Measurements from ENCODE around the gene AP1AR. TPM values are rescaled to one million over a fixed set of nuclear protein-coding genes. Genes with fewer than 3 reads are reported as not detected.

AP1AR gene
- total RNA-seq, 1 experiment from 2014 or later, result 22.4 TPM

DNA sequence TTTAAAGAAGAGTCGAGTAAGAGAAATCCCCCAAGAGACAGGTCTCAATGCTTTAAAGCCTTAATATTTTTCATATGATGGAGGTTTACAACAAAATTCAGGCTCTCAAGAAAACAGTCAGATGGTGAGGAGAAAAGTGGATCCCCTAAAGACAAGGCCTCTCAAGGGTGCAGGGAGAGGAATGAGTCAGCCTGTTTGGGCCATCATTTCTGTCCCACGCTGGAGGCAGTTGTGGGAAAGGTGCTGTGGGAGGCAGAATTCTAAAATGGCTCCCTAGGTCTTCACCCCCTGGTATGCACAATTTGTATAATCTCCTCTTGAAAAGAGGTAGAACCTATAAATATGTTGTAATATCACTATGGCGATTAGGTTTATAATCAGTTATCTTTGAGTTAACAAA, 58.8 kb downstream of the AP1AR start:
- DNase-seq (ENCODE audit: low spot score) (no peak), ATAC-seq (no peak)
- Mint-ChIP-seq H3K4me3 (no peak overlapping the region), H3K36me3 (no peaks in the 10 kb centered on the region), H3K9me3 (peaks cover 13% of the 10 kb centered on the region), H3K4me1 (peaks cover 6% of the 10 kb centered on the region; the same call in 1 of the 2 replicates), H3K27me3 (ENCODE audit: low read depth) (peaks cover 19% of the 10 kb centered on the region), H3K27ac (no peak overlapping the region)
- TF ChIP-seq, protein P1, sequence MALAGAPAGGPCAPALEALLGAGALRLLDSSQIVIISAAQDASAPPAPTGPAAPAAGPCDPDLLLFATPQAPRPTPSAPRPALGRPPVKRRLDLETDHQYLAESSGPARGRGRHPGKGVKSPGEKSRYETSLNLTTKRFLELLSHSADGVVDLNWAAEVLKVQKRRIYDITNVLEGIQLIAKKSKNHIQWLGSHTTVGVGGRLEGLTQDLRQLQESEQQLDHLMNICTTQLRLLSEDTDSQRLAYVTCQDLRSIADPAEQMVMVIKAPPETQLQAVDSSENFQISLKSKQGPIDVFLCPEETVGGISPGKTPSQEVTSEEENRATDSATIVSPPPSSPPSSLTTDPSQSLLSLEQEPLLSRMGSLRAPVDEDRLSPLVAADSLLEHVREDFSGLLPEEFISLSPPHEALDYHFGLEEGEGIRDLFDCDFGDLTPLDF (CRISPR knock-in tag; IDR thresholded peaks at IDR 0.05), result no peak
- no peak for TF ChIP-seq CREM (CRISPR knock-in tag; IDR thresholded peaks at IDR 0.05)
- TF ChIP-seq, protein P2, sequence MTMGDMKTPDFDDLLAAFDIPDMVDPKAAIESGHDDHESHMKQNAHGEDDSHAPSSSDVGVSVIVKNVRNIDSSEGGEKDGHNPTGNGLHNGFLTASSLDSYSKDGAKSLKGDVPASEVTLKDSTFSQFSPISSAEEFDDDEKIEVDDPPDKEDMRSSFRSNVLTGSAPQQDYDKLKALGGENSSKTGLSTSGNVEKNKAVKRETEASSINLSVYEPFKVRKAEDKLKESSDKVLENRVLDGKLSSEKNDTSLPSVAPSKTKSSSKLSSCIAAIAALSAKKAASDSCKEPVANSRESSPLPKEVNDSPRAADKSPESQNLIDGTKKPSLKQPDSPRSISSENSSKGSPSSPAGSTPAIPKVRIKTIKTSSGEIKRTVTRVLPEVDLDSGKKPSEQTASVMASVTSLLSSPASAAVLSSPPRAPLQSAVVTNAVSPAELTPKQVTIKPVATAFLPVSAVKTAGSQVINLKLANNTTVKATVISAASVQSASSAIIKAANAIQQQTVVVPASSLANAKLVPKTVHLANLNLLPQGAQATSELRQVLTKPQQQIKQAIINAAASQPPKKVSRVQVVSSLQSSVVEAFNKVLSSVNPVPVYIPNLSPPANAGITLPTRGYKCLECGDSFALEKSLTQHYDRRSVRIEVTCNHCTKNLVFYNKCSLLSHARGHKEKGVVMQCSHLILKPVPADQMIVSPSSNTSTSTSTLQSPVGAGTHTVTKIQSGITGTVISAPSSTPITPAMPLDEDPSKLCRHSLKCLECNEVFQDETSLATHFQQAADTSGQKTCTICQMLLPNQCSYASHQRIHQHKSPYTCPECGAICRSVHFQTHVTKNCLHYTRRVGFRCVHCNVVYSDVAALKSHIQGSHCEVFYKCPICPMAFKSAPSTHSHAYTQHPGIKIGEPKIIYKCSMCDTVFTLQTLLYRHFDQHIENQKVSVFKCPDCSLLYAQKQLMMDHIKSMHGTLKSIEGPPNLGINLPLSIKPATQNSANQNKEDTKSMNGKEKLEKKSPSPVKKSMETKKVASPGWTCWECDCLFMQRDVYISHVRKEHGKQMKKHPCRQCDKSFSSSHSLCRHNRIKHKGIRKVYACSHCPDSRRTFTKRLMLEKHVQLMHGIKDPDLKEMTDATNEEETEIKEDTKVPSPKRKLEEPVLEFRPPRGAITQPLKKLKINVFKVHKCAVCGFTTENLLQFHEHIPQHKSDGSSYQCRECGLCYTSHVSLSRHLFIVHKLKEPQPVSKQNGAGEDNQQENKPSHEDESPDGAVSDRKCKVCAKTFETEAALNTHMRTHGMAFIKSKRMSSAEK (CRISPR knock-in tag; IDR thresholded peaks at IDR 0.05; ENCODE audit: borderline replicate concordance), result no peak
- CTCF ChIA-PET, result interaction anchor here (1.0 kb wide), 1 partner anchor 19 kb away, joined by 5 read pairs; no protein-coding TSS in a partner anchor
- POLR2A ChIA-PET, result no interaction called here

DNA sequence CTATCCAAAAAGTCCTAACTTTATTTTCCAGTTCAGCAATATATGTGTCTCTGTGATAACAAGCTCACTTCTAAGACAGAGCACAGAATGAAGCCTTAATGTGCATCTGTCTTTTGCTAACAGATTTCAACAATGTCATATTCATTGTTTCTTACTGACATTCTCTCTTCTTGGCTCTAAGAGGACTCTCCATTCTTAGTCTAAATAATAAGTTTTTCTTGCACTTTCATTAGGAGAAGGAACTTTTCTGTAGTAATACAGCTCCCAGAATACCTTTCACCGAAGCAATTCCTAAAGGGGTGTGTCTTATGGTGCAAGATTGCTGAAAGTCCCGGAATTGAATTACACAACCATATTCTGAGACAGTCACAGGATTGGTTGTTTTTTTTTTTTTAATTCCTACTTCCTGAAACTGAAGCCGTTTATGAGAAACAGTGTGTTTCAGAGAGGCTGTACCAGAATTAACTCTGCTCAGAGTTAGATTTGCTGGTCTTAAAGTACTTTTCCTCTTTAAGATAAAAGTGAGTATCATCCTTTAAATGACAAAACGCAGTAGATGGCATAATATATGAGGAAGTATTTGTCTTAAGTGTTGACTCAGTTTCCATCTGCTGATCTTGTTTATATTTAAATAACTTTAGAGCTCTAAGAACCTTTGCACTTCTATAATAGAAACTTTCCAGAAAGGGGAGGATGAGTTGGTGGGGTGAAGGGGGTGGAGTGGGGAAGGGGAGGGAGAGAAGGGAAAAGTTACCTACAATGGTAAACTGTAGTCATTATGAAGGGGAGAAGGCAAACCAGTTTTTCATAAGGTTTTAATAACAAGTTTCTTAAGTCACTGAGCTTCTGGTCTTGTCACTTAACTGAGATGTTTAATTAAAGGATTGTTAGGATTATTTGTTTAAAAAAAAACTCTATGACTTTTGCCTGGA, 65.6 kb downstream of the AP1AR start, which contains the start of gene ALPK1:
Gene ALPK1, plus strand, starts transcription at position 421 of the 932 bp plus-strand sequence.
- Mint-ChIP-seq H3K36me3 (no peaks in the 10 kb centered on the region), H3K9me3 (0 out of 2 replicates have a peak, but pooled peaks cover 3% of the 10 kb centered on the region), H3K4me3 (no peak within 1 kb of the TSS), H3K27me3 (ENCODE audit: low read depth) (no peaks in the 10 kb centered on the region), H3K4me1 (no peaks in the 10 kb centered on the region), H3K27ac (no peak within 1 kb of the TSS)
- DNase-seq (ENCODE audit: low spot score) (no peak), ATAC-seq (no peak)
- CTCF ChIA-PET, result interaction anchor here (0.6 kb wide), 1 partner anchor 65 kb away, joined by 3 read pairs; no protein-coding TSS in a partner anchor
- POLR2A ChIA-PET, result no interaction called here
- peak; percentile 53; the same call in 1 of the 2 replicates for TF ChIP-seq GABPB1 (CRISPR knock-in tag; IDR thresholded peaks at IDR 0.05)
- TF ChIP-seq, protein P3, sequence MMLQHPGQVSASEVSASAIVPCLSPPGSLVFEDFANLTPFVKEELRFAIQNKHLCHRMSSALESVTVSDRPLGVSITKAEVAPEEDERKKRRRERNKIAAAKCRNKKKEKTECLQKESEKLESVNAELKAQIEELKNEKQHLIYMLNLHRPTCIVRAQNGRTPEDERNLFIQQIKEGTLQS (CRISPR knock-in tag; conservative IDR thresholded peaks at IDR 0.05), result no peak
- TF ChIP-seq, protein P4, sequence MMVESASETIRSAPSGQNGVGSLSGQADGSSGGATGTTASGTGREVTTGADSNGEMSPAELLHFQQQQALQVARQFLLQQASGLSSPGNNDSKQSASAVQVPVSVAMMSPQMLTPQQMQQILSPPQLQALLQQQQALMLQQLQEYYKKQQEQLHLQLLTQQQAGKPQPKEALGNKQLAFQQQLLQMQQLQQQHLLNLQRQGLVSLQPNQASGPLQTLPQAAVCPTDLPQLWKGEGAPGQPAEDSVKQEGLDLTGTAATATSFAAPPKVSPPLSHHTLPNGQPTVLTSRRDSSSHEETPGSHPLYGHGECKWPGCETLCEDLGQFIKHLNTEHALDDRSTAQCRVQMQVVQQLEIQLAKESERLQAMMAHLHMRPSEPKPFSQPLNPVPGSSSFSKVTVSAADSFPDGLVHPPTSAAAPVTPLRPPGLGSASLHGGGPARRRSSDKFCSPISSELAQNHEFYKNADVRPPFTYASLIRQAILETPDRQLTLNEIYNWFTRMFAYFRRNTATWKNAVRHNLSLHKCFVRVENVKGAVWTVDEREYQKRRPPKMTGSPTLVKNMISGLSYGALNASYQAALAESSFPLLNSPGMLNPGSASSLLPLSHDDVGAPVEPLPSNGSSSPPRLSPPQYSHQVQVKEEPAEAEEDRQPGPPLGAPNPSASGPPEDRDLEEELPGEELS (CRISPR knock-in tag; IDR thresholded peaks at IDR 0.05), result no peak

DNA sequence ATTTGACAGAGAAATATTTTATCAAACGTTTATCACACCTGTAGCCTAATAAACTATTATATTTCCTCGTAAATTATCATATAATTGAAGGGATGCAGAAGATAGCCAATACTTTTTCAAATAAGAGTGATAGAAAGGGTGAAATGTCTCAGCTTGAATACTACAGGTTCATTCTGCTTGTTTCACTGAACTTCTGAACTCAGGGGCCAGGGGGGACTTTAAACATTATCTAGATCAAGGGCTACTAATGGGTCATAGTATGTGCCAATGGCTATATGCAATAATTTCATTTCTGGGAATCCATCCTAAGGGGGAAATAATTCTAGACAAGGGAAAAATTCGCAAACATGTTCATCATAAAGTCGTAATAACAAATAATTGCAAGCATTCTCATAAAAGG, 68.1 kb downstream of the AP1AR start:
- Mint-ChIP-seq H3K27me3 (ENCODE audit: low read depth) (no peaks in the 10 kb centered on the region), H3K36me3 (no peaks in the 10 kb centered on the region), H3K4me1 (no peaks in the 10 kb centered on the region), H3K27ac (no peak overlapping the region), H3K4me3 (no peak overlapping the region), H3K9me3 (no peaks in the 10 kb centered on the region)
- POLR2A ChIA-PET, result no interaction called here
- CTCF ChIA-PET, result interaction anchor here (0.7 to 0.8 kb wide), 2 partner anchors 20 to 200 kb away, joined by 3 read pairs; no protein-coding TSS in a partner anchor
- TF ChIP-seq ELF4 (CRISPR knock-in tag; IDR thresholded peaks at IDR 0.05; ENCODE audit: low read depth) (no peak), ZNF219 (CRISPR knock-in tag; IDR thresholded peaks at IDR 0.05; ENCODE audit: borderline replicate concordance) (no peak), ZNF138 (CRISPR knock-in tag; conservative IDR thresholded peaks at IDR 0.05) (no peak), JUN (CRISPR knock-in tag; IDR thresholded peaks at IDR 0.05) (no peak), ZNF396 (CRISPR knock-in tag; IDR thresholded peaks at IDR 0.05; ENCODE audit: borderline replicate concordance) (no peak)
- ATAC-seq, result no peak
- DNase-seq (ENCODE audit: low spot score), result no peak

Measured in WTC11 (cell line).